Ascending aorta (tissue), 2 donors: ENCODE measurements around the gene AGR3. TPM values are rescaled to one million over a fixed set of nuclear protein-coding genes. Genes with fewer than 3 reads are reported as not detected.

ENCODE experiments used
- DNase-seq, 2 donors: peaks; one replicate each; pipeline ENCODE4 v3.0.0-alpha.2; 2019; ENCODE audit warnings: low spot score in 2 of 2
- H3K27ac ChIP-seq, 2 donors: fragments of 200-600 bp; sonication (generic); one replicate each; pipeline ENCODE4 v1.5.1; 2016 to 2017; ENCODE audit warnings: mild to moderate bottlenecking in 1 of 2
- H3K27me3 ChIP-seq: fragments of 200-600 bp; sonication (generic); one replicate; pipeline ENCODE4 v1.5.1; 2017
- H3K36me3 ChIP-seq, 2 donors: fragments of 200-600 bp; sonication (generic); one replicate each; pipeline ENCODE4 v1.5.1; 2016
- H3K4me1 ChIP-seq, 2 donors: fragments of 200-600 bp; sonication (generic); one replicate each; pipeline ENCODE4 v1.5.1; 2016 to 2017; ENCODE audit warnings: mild to moderate bottlenecking in 1 of 2
- H3K4me3 ChIP-seq, 2 donors: fragments of 200-600 bp; sonication (generic); one replicate each; pipeline ENCODE4 v1.5.1; 2016 to 2017; ENCODE audit warnings: mild to moderate bottlenecking in 1 of 2
- H3K9me3 ChIP-seq, 2 donors: fragments of 200-600 bp; sonication (generic); one replicate each; pipeline ENCODE4 v1.5.1; 2016
- intact Hi-C: fragments of 100-400 bp; cut with DNase I; formaldehyde crosslinking; loops from one replicate; pipeline ENCODE4 v1.15.1; 2023
- total RNA-seq: library from RNA; depleted of rRNA; stranded (reverse); fragments of >200 nt; gene quantifications from one replicate; pipeline ENCODE4 v1.1.0, GENCODE V29; 2016
- TF ChIP-seq, protein P1 (sequence below), 3 experiments: fragments of 200-600 bp in 2 of 3; fragments of 450-650 bp in 1 of 3; sonication (generic) in 2 of 3; IDR thresholded peaks; one replicate each; pipeline ENCODE4 v1.5.1; 2016 to 2019; ENCODE audit warnings: antibody characterized with exemption in 3 of 3, mild to moderate bottlenecking in 1 of 3, moderate library complexity in 1 of 3

AGR3 gene
- total RNA-seq, 1 donor from 2014 or later: not detected

DNA sequence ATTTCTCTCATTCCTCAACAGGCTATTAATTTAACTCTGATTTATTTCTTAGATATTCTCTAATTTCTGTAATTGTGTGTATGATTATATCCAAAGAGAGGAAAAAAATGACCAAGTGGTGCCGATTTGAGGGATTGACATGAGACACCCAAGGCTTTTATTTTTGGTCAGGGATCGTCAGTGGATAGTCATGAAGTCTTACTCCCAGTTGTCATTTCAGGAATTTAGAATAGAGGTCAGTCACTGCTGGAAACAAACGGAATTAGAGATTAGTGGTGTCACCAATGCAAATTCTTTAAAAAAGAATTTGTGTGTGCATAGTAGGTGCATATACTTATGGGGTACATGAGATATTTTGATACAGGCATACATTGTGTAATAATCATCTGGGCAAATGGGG, 26.8 kb upstream of the AGR3 start:
- TF ChIP-seq, protein P1, sequence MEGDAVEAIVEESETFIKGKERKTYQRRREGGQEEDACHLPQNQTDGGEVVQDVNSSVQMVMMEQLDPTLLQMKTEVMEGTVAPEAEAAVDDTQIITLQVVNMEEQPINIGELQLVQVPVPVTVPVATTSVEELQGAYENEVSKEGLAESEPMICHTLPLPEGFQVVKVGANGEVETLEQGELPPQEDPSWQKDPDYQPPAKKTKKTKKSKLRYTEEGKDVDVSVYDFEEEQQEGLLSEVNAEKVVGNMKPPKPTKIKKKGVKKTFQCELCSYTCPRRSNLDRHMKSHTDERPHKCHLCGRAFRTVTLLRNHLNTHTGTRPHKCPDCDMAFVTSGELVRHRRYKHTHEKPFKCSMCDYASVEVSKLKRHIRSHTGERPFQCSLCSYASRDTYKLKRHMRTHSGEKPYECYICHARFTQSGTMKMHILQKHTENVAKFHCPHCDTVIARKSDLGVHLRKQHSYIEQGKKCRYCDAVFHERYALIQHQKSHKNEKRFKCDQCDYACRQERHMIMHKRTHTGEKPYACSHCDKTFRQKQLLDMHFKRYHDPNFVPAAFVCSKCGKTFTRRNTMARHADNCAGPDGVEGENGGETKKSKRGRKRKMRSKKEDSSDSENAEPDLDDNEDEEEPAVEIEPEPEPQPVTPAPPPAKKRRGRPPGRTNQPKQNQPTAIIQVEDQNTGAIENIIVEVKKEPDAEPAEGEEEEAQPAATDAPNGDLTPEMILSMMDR (IDR thresholded peaks at IDR 0.05): no peak
- Histone ChIP-seq H3K27me3 (no peaks in the 10 kb centered on the region), H3K27ac (no peak overlapping the region), H3K4me3 (no peak overlapping the region), H3K9me3 (no peaks in the 10 kb centered on the region), H3K4me1 (no peaks in the 10 kb centered on the region), H3K36me3 (no peaks in the 10 kb centered on the region)
- DNase-seq: no peak
- intact Hi-C loops: no loop called here

DNA sequence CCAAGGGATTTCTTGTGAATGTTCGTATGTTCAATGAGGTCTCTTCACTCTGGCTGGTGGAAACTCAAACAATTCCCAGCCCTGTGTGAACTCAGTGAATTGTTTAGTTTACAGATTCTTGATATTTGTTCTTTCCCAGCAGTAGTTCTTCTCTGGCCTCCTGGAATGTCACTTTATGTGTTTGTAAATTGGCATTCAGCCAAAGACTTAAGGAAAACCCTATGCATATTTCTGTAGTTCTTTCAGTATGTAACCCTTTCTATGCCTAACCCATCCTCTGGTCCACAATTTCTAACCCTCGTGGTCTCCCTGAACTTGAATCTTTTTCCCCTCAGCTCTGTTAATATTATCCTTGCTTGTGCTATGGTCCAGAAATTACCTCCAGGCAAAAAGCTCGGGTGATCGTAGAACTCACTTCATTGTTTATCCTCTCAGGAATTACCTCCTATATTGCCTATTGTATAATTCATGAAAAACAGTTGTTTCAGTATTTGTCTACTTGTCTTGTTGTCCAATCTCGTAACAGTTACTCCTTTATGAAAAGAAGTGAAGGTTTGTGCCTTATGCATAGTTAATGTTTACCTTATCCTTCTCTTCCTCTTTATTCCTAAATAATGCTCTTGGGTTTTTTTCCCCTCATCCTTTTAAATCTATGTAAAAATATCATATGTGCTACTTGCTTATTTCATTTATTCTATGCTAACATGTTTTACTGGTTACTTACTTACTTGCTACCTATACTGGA, 23.7 kb upstream of the AGR3 start:
- no peaks in the 10 kb centered on the region for H3K36me3 ChIP-seq
- no peak for DNase-seq
- H3K4me1 ChIP-seq: no peaks in the 10 kb centered on the region
- TF ChIP-seq, protein P1 (IDR thresholded peaks at IDR 0.05): no peak
- no peak overlapping the region for H3K4me3 ChIP-seq
- no peak overlapping the region for H3K27ac ChIP-seq
- H3K9me3 ChIP-seq: no peaks in the 10 kb centered on the region
- intact Hi-C loops: no loop called here
- H3K27me3 ChIP-seq: no peaks in the 10 kb centered on the region

DNA sequence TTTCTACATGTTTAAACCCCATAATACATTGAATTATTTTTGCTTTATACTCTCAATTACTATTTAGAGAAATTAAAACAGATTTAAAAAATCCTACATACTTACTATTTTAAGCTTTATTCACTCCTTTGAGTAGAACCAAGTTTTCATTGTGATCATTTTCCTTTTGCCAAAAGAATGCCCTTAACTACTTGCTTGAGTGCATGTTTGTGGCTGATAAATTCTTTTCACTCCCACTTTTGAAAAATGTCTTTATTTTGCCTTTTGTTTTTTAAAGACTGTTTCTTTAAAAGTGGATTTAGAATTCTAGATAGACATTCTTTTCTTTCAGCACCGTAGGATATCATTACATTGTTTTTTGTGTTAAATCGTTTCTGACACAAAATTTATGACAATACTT, 22.3 kb upstream of the AGR3 start:
- H3K9me3 ChIP-seq: peaks cover 0 to 1% of the 10 kb centered on the region in 2 donors
- H3K4me1 ChIP-seq: no peaks in the 10 kb centered on the region
- TF ChIP-seq, protein P1 (IDR thresholded peaks at IDR 0.05): no peak
- no peak overlapping the region for H3K4me3 ChIP-seq
- H3K27ac ChIP-seq: no peak overlapping the region
- H3K36me3 ChIP-seq: no peaks in the 10 kb centered on the region
- intact Hi-C loops: no loop called here
- H3K27me3 ChIP-seq: no peaks in the 10 kb centered on the region
- DNase-seq: no peak

DNA sequence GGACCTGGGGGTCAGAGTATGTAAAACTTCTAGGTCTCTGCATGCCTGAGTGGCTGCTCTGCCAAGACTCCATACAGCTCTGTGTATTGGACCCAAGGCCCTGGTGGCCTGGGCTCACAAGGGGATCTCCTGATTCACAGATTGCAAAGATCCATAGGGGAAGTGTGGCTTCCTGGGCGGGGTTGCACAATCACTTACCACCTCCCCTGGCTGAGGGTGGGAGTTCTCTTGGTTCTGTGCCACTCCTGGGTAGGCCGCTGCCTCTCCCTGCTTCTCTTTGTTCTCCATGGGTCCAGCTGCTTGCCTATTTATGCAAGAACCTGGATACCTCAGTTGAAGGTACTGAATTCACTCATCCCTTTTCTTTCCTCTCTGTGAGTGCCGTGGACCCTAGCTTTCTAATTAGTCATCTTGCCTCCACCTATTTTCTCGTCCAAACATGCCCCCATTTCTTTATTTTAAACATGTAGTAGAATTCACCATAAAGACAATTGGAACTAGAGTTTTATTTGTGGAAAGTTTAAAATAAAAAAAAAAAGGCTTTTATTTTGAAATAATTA, 18.5 kb upstream of the AGR3 start:
- Histone ChIP-seq H3K36me3 (no peaks in the 10 kb centered on the region), H3K4me3 (no peak overlapping the region), H3K27me3 (no peaks in the 10 kb centered on the region), H3K9me3 (peaks cover 0 to 15% of the 10 kb centered on the region in 2 donors), H3K27ac (no peak overlapping the region), H3K4me1 (no peaks in the 10 kb centered on the region)
- intact Hi-C loops: no loop called here
- DNase-seq: no peak
- TF ChIP-seq, protein P1 (IDR thresholded peaks at IDR 0.05): no peak

DNA sequence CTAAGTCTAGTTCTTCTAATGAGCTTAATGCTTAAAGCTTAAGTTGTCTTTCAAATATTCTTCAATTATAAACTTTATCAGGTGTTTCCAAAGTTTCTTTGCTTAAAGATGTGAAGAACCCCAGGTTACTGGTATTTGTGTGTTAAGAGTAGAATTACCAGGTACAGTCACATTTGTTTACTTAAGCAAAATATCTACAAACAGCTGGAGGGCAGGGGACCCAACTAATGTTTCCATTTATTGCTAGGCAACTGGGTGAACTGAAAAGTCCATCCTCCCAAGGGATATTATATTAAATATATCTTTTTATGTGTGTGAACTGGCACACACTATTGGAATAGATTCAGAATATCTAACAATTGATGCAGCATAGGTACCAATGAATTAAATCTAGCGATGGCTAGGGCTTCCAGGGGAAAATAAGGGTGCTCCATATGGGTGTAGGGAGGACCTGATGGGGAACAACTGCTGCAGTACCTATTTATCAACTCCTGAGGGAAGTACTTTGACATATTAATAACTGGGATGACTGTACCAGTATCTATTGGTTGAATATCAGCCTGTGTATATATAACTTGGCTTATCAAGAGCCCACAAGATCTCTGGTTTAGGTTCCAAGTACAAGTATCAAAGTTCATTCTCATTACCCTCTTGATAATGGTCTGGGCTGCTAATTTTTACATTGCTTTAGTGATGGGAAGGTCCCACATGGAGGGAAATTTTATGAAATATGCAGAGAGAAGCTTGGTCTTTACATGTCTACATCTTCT, 10.3 kb upstream of the AGR3 start:
- H3K9me3 ChIP-seq: no peaks in the 10 kb centered on the region
- H3K36me3 ChIP-seq: no peaks in the 10 kb centered on the region
- intact Hi-C loops: loop anchor here (10.0 kb wide), 1 partner anchor 63 kb away; no protein-coding TSS in a partner anchor
- DNase-seq: no peak
- H3K27ac ChIP-seq: no peak overlapping the region
- TF ChIP-seq, protein P1 (IDR thresholded peaks at IDR 0.05): no peak
- H3K4me3 ChIP-seq: no peak overlapping the region
- H3K27me3 ChIP-seq: no peaks in the 10 kb centered on the region
- H3K4me1 ChIP-seq: no peaks in the 10 kb centered on the region
